Testis (tissue), 3 donors: ENCODE measurements around the gene OPALIN. TPM values are rescaled to one million over a fixed set of nuclear protein-coding genes. Genes with fewer than 3 reads are reported as not detected.

Source experiments
- DNase-seq: peaks from one replicate; pipeline ENCODE4 v3.0.0-alpha.2; 2019
- H3K27ac ChIP-seq, 2 donors: fragments of 200-600 bp; sonication (generic); one replicate each; pipeline ENCODE4 v1.5.1; 2019
- H3K27me3 ChIP-seq: fragments of 200-600 bp; sonication (generic); one replicate; pipeline ENCODE4 v1.5.1; 2019
- H3K36me3 ChIP-seq: fragments of 200-600 bp; sonication (generic); one replicate; pipeline ENCODE4 v1.5.1; 2017; ENCODE audit warnings: low read depth; ENCODE audit errors: missing control alignments
- H3K4me1 ChIP-seq: fragments of 200-600 bp; sonication (generic); one replicate; pipeline ENCODE4 v1.5.1; 2019
- H3K4me3 ChIP-seq, 2 donors: fragments of 200-600 bp; sonication (generic); one replicate each; pipeline ENCODE4 v1.5.1; 2017 to 2019
- H3K9me3 ChIP-seq: fragments of 200-600 bp; sonication (generic); one replicate; pipeline ENCODE4 v1.5.1; 2017
- POLR2A ChIP-seq: fragments of 450-650 bp; IDR thresholded peaks from one replicate; pipeline ENCODE4 v1.6.1; 2017; ENCODE audit warnings: antibody characterized with exemption, mild to moderate bottlenecking, moderate library complexity
- WGBS, 2 donors: methylation state at CpG; one replicate each; pipeline ENCODE4 v1.1.5; 2018; 5-methylcytosine and 5-hydroxymethylcytosine counted together
- intact Hi-C: fragments of 100-400 bp; cut with DNase I; formaldehyde crosslinking; loops from one replicate; pipeline ENCODE4 v1.15.1; 2023; ENCODE audit warnings: low total_unique reads
- polyA plus RNA-seq: library from polyadenylated mRNA; stranded (reverse); fragments of 350-450 nt; fragmentation: Illumina TruSeq; extraction: RNeasy Lipid Tissue Mini Kit (QIAGEN cat#74804); gene quantifications from one replicate; pipeline ENCODE4 v1.2.3, GENCODE V29; 2014; ENCODE audit warnings: low read depth, low replicate concordance; ENCODE audit not compliant: insufficient read depth
- total RNA-seq, 2 donors: library from RNA; depleted of rRNA; stranded (reverse); fragments of >200 nt; gene quantifications; one replicate each; pipeline ENCODE4 v1.2.3, GENCODE V29; 2016
- TF ChIP-seq, protein P1 (sequence below), 3 experiments: fragments of 450-650 bp in 2 of 3; fragments of 200-600 bp in 1 of 3; sonication (generic) in 1 of 3; IDR thresholded peaks; one replicate each; pipeline ENCODE4 v1.5.1; 2016 to 2019; ENCODE audit warnings: antibody characterized with exemption in 3 of 3, mild to moderate bottlenecking in 2 of 3, moderate library complexity in 1 of 3

The OPALIN gene
- total and polyA plus RNA-seq, 3 donors from 2014 or later: not detected

DNA sequence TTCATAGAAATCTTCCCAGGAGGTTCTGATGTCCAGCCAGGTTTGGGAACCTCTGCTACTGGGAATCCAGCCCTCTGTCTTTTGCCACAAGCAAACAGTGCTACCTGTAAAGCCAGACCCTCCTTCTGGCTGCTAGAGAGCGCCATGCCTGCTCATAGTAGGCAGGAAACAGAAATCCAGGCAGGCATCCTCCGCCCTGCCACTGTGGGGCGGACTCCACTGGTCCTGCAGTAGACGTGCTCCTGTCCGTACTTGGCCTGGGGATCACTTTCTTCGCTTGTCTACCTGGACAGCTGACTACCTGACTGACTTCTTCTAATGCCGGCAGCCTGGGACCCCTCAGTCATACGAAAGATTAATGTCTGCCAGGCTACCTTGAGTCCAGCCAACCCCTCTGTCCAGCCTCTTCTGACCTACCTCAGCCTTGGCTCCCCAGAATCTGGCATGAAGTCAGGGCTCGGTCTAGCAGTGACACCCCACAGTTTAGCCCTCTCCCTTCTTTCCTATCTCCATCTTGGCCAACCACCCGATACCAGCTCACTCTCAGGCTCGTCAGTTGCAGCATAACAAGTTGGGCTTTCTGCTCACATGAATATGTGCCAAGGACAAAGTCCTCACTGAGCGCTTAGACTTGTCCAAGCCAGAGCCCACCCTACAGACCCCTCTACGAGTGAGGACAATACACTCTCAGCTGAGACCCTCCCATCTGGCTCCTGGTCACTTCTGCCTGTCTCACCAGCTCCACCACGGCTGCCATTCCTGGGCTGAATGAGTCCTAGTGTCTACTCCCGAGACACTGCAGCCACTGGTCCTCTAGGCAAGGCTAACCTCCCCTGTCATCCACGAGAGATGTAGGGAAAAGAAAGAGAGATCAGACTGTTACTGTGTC, 43.9 kb upstream of the OPALIN start:
- 89% methylated on average over 14 to 16 of the region's 16 CpGs for WGBS, 2 donors
- DNase-seq: no peak
- H3K9me3 ChIP-seq: no peaks in the 10 kb centered on the region
- no peak overlapping the region for H3K27ac ChIP-seq
- H3K4me3 ChIP-seq: no peak overlapping the region
- intact Hi-C loops: no loop called here
- no peaks in the 10 kb centered on the region for H3K27me3 ChIP-seq
- no peaks in the 10 kb centered on the region for H3K36me3 ChIP-seq
- H3K4me1 ChIP-seq: no peaks in the 10 kb centered on the region
- TF ChIP-seq POLR2A: no peak
- TF ChIP-seq, protein P1, sequence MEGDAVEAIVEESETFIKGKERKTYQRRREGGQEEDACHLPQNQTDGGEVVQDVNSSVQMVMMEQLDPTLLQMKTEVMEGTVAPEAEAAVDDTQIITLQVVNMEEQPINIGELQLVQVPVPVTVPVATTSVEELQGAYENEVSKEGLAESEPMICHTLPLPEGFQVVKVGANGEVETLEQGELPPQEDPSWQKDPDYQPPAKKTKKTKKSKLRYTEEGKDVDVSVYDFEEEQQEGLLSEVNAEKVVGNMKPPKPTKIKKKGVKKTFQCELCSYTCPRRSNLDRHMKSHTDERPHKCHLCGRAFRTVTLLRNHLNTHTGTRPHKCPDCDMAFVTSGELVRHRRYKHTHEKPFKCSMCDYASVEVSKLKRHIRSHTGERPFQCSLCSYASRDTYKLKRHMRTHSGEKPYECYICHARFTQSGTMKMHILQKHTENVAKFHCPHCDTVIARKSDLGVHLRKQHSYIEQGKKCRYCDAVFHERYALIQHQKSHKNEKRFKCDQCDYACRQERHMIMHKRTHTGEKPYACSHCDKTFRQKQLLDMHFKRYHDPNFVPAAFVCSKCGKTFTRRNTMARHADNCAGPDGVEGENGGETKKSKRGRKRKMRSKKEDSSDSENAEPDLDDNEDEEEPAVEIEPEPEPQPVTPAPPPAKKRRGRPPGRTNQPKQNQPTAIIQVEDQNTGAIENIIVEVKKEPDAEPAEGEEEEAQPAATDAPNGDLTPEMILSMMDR (IDR thresholded peaks at IDR 0.05): no peak

GRCh38 chr10:96401036-96401435, 42.2 kb upstream of the OPALIN start:
- no peak overlapping the region for H3K4me3 ChIP-seq
- no peaks in the 10 kb centered on the region for H3K27me3 ChIP-seq
- H3K27ac ChIP-seq: no peak overlapping the region
- H3K9me3 ChIP-seq: no peaks in the 10 kb centered on the region
- 78 to 80% methylated on average over 7 of the region's 7 CpGs for WGBS, 2 donors
- intact Hi-C loops: no loop called here
- no peak for DNase-seq
- TF ChIP-seq POLR2A: no peak
- TF ChIP-seq, protein P1 (IDR thresholded peaks at IDR 0.05): no peak
- H3K4me1 ChIP-seq: no peaks in the 10 kb centered on the region
- no peaks in the 10 kb centered on the region for H3K36me3 ChIP-seq

DNA sequence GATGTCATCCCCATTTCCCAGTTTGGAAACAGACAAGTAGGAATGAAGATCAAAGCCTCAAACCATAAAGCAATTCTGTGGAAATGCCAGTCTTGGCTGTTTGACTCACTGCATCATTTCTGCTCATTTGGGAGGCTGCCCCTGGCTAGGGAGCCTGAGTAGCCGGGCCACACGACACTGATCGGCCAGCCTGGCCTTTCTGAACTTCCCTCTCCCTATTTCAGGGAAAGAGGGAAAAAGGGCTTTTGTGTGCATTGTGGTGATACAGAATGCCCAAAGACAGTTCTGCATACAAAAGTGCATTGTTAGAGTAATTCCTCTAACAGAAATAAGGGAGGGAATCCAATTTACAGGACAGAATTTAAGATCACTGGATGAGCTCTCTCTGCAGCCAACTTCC, 41.7 kb upstream of the OPALIN start:
- Histone ChIP-seq H3K27me3 (no peaks in the 10 kb centered on the region), H3K4me1 (no peaks in the 10 kb centered on the region), H3K9me3 (no peaks in the 10 kb centered on the region), H3K27ac (no peak overlapping the region), H3K4me3 (no peak overlapping the region), H3K36me3 (no peaks in the 10 kb centered on the region)
- WGBS, 2 donors: 73 to 76% methylated on average over 3 of the region's 3 CpGs
- intact Hi-C loops: no loop called here
- no peak for TF ChIP-seq POLR2A
- TF ChIP-seq, protein P1 (IDR thresholded peaks at IDR 0.05): no peak
- DNase-seq: no peak

DNA sequence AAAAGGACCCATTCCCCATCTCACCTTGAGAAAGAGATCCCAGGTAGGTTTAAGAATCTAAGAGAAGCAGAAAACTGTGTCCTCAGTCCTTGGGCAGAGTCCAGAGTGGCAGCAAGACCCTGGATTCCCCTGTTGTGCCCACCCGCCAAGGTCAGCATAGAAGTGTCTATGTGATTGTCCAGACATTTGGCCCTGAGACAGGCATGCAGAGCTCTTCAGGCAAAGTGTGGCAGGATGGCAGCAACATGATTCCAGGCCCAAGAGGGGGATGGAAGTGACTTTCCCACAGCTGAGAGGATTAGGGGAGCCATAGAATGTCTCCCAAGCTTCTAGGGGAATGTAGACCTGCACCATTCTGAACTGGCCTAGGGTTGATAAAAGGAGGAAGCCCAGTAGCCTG, 39.1 kb upstream of the OPALIN start:
- H3K27me3 ChIP-seq: no peaks in the 10 kb centered on the region
- H3K36me3 ChIP-seq: no peaks in the 10 kb centered on the region
- TF ChIP-seq POLR2A: no peak
- H3K4me1 ChIP-seq: no peaks in the 10 kb centered on the region
- no peak overlapping the region for H3K4me3 ChIP-seq
- H3K27ac ChIP-seq: no peak overlapping the region
- no peaks in the 10 kb centered on the region for H3K9me3 ChIP-seq
- WGBS, 2 donors: 91 to 100% methylated on average over 1 of the region's 1 CpG
- no peak for DNase-seq
- intact Hi-C loops: loop anchor here (10.0 kb wide), 1 partner anchor 117 kb away; the partner anchor contains the start of gene TLL2

GRCh38 chr10:96395931-96396877, 37.4 kb upstream of the OPALIN start:
- no peaks in the 10 kb centered on the region for H3K36me3 ChIP-seq
- no peak for TF ChIP-seq POLR2A
- TF ChIP-seq, protein P1 (IDR thresholded peaks at IDR 0.05): peak; percentile 73 to 84 (median 83)
- 38 to 45% methylated on average over 24 of the region's 24 CpGs for WGBS, 2 donors

More at GRCh38 chr10:96395931-96396877, 37.4 kb upstream of the OPALIN start:
- Histone ChIP-seq H3K9me3 (no peaks in the 10 kb centered on the region), H3K27me3 (no peaks in the 10 kb centered on the region), H3K4me1 (no peaks in the 10 kb centered on the region), H3K27ac (no peak overlapping the region), H3K4me3 (no peak overlapping the region)
- intact Hi-C loops: loop anchor here (10.0 kb wide), 1 partner anchor 119 kb away; the partner anchor contains the start of gene TLL2
- DNase-seq: peak; percentile 81
